Measurements from ENCODE around the gene EPG5.

EPG5 gene

DNA sequence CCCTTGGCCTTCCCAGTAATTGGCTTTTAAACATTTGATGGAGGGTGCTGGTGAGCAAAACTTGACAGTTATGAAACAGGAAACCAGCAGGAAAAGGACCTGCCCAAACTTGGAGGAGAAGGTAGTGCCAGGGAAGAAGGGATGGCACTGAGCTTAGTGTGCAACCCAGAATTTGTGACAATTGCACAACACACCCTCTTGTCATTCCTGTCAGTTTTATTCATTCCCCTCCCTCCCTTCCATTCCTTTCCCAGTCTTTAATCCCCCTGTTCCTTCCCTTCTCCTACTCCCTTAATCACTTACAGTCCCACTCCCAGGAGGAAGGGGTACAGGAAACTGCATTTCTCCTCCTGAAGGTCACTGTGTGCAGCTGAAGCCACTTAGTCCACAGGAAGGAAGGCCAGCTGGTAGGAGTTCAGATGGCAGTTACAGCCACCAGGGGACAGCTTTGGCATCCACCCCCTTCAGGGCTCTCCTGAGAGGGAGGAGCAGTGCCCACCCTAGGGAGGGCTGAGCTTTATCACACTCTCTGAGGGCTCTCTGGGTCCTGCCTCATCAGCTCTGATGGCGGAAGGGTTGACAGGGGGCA is 165.6 kb downstream of the EPG5 start:
- H3K4me3 ChIP-seq (ENCODE audit: low read length) = no peak overlapping the region
- no peak for DNase-seq (ENCODE audit: low read depth)

More for the DNA sequence above, 165.6 kb downstream of the EPG5 start:
- TF ChIP-seq, protein P1, sequence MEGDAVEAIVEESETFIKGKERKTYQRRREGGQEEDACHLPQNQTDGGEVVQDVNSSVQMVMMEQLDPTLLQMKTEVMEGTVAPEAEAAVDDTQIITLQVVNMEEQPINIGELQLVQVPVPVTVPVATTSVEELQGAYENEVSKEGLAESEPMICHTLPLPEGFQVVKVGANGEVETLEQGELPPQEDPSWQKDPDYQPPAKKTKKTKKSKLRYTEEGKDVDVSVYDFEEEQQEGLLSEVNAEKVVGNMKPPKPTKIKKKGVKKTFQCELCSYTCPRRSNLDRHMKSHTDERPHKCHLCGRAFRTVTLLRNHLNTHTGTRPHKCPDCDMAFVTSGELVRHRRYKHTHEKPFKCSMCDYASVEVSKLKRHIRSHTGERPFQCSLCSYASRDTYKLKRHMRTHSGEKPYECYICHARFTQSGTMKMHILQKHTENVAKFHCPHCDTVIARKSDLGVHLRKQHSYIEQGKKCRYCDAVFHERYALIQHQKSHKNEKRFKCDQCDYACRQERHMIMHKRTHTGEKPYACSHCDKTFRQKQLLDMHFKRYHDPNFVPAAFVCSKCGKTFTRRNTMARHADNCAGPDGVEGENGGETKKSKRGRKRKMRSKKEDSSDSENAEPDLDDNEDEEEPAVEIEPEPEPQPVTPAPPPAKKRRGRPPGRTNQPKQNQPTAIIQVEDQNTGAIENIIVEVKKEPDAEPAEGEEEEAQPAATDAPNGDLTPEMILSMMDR (conservative IDR thresholded peaks at IDR 0.05; ENCODE audit: low read depth, low read length) = peak; percentile 1
